HFF-Myc (cell line): ENCODE measurements around the gene CTNNA2.

Source experiments
- DNase-seq: peaks from one replicate; pipeline ENCODE4 v3.0.0-alpha.2; 2011; ENCODE audit warnings: low read depth; ENCODE audit errors: extremely low read depth
- H3K4me3 ChIP-seq: replicated peaks from 2 replicates; pipeline ENCODE4 v1.5.1; 2011; ENCODE audit warnings: low read depth, mild to moderate bottlenecking, control low read depth, low read length
- TF ChIP-seq, protein P1 (sequence below): IDR thresholded peaks from 2 replicates; pipeline ENCODE4 v1.5.1; 2012; ENCODE audit warnings: mild to moderate bottlenecking, low read depth, low read length, control low read depth; ENCODE audit errors: missing control alignments

The CTNNA2 gene

DNA sequence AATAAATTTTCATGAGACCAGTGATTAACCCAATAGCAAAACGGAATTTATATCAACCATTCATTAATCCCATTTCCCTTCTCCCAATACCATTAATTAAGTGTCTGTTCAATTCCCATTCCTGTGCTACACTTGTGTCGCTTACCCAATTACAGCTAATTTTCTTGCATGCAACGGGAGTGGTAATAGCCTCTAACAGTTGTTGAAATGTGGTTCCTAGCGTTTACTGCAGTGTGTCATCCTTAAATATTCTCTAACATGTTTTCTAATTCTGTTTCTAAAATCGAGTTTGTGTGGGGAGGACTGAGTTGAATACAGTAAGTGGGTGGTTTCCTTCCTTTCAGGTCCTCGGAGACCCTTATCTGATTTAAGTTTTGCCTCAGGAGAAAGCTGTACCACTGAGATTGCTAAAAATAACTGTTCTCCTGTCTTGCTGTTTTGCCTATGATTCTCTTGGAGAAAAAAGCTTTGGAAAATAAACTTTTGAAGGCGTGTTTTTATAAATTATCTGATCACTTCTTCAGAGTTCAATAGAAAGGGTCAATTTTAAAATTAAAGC, 851.0 kb downstream of the CTNNA2 start:
- TF ChIP-seq, protein P1, sequence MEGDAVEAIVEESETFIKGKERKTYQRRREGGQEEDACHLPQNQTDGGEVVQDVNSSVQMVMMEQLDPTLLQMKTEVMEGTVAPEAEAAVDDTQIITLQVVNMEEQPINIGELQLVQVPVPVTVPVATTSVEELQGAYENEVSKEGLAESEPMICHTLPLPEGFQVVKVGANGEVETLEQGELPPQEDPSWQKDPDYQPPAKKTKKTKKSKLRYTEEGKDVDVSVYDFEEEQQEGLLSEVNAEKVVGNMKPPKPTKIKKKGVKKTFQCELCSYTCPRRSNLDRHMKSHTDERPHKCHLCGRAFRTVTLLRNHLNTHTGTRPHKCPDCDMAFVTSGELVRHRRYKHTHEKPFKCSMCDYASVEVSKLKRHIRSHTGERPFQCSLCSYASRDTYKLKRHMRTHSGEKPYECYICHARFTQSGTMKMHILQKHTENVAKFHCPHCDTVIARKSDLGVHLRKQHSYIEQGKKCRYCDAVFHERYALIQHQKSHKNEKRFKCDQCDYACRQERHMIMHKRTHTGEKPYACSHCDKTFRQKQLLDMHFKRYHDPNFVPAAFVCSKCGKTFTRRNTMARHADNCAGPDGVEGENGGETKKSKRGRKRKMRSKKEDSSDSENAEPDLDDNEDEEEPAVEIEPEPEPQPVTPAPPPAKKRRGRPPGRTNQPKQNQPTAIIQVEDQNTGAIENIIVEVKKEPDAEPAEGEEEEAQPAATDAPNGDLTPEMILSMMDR = no peak
- no peak for DNase-seq
- no peak overlapping the region for H3K4me3 ChIP-seq

- H3K4me3 ChIP-seq = no peak overlapping the region
- no peak for DNase-seq
- TF ChIP-seq, protein P1 = no peak
These were observed 851.8 kb downstream of the CTNNA2 start for GRCh38 chr2:80364524-80365212.

- no peak for DNase-seq
- no peak overlapping the region for H3K4me3 ChIP-seq
- TF ChIP-seq, protein P1 = no peak
These were observed 852.9 kb downstream of the CTNNA2 start for GRCh38 chr2:80365762-80366161.

DNA sequence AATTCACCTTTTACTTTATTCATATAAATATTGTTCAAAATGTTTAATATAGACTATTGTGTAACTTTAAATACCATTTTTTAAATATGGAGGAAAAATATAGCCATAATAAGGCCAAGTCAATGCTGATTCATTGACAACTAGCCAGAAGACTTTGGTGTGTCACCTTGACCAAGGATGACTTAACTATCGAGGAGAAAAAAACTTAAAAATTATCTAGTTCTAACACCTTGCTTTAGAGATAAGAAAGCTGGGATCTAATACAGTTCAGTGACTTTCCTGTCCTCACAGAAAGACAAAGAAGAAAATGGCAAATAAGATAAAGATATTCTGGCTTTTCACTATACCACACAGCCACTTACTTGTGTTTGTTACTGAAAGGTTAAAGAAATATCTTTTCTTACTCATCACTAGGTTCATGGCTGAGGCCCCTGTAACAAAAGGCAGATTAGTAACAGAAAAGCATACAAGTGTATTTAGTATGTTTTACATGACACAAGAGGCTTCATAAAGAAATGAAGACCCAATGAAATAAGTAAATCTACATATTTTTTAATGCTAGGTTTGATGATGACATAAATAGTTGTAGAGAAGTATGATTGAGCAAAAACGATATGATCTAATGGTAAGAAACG, 857.6 kb downstream of the CTNNA2 start:
- H3K4me3 ChIP-seq = no peak overlapping the region
- TF ChIP-seq, protein P1 = no peak
- no peak for DNase-seq

GRCh38 chr2:80374105-80374504, 861.3 kb downstream of the CTNNA2 start:
- no peak for DNase-seq
- TF ChIP-seq, protein P1 = no peak
- no peak overlapping the region for H3K4me3 ChIP-seq

DNA sequence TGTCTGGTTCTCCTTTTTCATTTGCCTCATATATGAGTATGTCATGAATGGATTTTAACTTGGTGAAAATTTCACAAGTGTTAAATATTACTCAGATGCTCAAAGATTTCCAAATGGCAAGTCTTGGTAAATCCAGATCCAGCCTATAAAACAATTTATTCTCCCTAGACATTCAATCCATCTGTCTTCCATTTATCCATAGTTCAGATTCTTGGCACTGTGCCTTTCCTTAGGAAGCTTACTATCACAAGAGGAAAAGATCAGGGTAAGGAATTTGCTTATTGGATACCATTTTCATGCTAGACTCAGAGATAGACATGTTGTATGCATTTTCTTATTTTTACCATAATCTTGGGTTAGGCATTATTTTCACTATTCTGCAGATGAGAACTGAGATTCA, 864.2 kb downstream of the CTNNA2 start:
- TF ChIP-seq, protein P1 = no peak
- no peak overlapping the region for H3K4me3 ChIP-seq
- no peak for DNase-seq
